GM12873 (cell line): ENCODE results near the gene VPS9D1.

Experiments used
- CTCF ChIP-seq: IDR thresholded peaks from 2 replicates; pipeline ENCODE4 v1.5.1; 2012; ENCODE audit warnings: low read depth, mild to moderate bottlenecking, moderate library complexity, low read length, control low read depth; ENCODE audit not compliant: insufficient read depth; ENCODE audit errors: missing control alignments

The VPS9D1 gene

DNA sequence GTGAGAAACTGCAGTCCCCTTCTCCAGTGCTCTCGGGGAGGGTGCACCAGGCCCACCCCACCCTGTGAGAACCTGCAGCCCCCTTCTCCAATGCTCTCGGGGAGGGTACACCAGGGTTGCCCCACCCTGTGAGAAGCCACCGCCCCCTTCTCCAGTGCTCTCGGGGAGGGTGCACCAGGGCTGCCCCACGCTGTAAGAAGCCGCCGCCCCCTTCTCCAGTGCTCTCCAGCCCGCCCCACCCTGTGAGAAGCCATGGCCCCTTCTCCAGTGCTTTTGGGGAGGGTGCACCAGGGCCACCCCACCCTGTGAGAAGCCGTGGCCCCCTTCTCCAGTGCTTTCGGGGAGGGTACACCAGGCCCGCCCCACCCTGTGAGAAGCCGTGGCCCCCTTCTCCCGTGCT, 50.9 kb downstream of the VPS9D1 start:
- no peak for TF ChIP-seq CTCF

GRCh38 chr16:89668790-89669158, 51.9 kb downstream of the VPS9D1 start:
- no peak for TF ChIP-seq CTCF

DNA sequence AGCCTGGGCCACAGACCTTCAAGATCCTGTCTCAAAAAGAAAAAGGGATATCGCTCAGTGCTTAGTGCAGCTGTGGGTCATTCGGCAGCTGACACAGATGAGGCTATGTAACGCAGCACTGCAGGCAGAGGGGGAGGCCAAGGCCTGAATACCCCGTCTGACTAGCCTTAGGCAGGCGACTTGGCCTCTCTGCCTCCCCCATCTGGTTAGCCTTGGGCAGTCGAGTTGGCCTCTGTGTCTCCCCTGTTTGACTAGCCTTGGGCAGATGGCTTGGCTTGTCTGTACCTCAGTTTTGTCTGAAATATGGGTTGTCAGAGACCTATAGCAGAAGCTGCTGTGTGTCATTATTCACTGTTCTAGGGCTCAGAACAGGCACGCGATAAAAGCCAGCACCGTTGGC, 53.1 kb downstream of the VPS9D1 start:
- TF ChIP-seq CTCF: no peak

GRCh38 chr16:89667000-89667399, 53.7 kb downstream of the VPS9D1 start:
- TF ChIP-seq CTCF: peak; percentile 40

DNA sequence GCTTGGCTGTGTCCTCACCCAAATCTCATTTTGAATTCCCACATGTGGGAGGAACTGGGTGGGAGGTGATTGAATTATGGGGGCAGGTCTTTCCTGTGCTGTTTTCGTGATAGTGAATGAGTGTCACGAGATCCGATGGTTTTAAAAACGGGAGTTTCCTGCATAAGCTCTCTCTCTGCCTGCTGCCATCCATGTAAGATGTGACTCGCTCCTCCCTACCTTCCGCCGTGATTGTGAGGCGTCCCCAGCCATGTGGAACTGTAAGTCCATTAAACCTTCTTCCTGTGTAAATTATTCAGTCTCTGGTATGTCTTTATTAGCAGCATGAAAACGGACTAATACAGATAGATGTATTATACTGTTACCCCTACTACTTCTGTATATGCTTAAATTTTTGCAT, 59.5 kb downstream of the VPS9D1 start:
- no peak for TF ChIP-seq CTCF

- no peak for TF ChIP-seq CTCF
These were observed 60.6 kb downstream of the VPS9D1 start for GRCh38 chr16:89660146-89660545.

- no peak for TF ChIP-seq CTCF
These were observed 62.3 kb downstream of the VPS9D1 start for GRCh38 chr16:89658221-89658879.
